Esophagus squamous epithelium (tissue), 4 donors: ENCODE measurements around the gene KRT2.

Experiments
- POLR2A ChIP-seq, 4 donors: fragments of 450-650 bp; IDR thresholded peaks; one replicate each; pipeline ENCODE4 v1.6.1; 2017; ENCODE audit warnings: antibody characterized with exemption in 4 of 4, mild to moderate bottlenecking in 4 of 4, moderate library complexity in 3 of 4
- TF ChIP-seq, protein P1 (sequence below), 6 experiments: fragments of 450-650 bp in 4 of 6; fragments of 200-600 bp in 2 of 6; sonication (generic) in 2 of 6; IDR thresholded peaks; one replicate each; pipeline ENCODE4 v1.5.1; 2016 to 2019; ENCODE audit warnings: antibody characterized with exemption in 6 of 6, mild to moderate bottlenecking in 4 of 6, moderate library complexity in 4 of 6

DNA sequence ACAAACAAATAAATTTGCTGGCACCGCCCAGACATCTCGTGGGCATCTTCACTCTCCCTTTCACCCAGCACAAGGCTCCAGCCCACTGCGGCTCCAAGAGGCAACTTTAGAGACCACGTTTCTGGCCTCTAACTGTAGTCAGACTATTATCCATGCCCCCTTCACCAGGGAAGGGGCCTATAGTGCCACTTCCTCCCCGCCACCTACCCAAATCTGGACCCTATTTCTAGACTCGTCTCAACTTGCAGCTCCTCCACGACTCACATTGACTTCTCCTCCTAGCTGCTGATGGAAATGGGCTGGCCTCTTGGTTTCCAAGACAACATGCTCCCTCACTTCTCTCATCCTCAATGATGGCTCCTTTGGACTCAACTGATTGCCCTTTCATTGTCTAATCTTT lies 15.9 kb upstream of the KRT2 start:
- no peak for TF ChIP-seq POLR2A (IDR thresholded peaks at IDR 0.05)
- TF ChIP-seq, protein P1, sequence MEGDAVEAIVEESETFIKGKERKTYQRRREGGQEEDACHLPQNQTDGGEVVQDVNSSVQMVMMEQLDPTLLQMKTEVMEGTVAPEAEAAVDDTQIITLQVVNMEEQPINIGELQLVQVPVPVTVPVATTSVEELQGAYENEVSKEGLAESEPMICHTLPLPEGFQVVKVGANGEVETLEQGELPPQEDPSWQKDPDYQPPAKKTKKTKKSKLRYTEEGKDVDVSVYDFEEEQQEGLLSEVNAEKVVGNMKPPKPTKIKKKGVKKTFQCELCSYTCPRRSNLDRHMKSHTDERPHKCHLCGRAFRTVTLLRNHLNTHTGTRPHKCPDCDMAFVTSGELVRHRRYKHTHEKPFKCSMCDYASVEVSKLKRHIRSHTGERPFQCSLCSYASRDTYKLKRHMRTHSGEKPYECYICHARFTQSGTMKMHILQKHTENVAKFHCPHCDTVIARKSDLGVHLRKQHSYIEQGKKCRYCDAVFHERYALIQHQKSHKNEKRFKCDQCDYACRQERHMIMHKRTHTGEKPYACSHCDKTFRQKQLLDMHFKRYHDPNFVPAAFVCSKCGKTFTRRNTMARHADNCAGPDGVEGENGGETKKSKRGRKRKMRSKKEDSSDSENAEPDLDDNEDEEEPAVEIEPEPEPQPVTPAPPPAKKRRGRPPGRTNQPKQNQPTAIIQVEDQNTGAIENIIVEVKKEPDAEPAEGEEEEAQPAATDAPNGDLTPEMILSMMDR (IDR thresholded peaks at IDR 0.05), result no peak
